K562 (cell line): ENCODE results near the gene TNIK. TPM values are rescaled to one million over a fixed set of nuclear protein-coding genes. Genes with fewer than 3 reads are reported as not detected.

ENCODE experiments used
- ATAC-seq: fragments of 200-7000 bp; cut with Tn5 transposase; 3 replicates; pipeline ENCODE4 v1.9.1; 2020; ENCODE audit warnings: moderate library complexity
- BruUV-seq: library from RNA; stranded (reverse); fragments of 400-500 nt; replicated peaks from 2 replicates; lab custom pipeline; 2021; lab: Mats Ljungman, UMichigan
- CTCF ChIA-PET: fragments of 300-600 bp; formaldehyde crosslinking; extraction: SDS; loops from one replicate; lab custom pipeline; 2021; ENCODE audit warnings: low intra/inter-chr PET ratio; lab: Yijun Ruan, JAX
- POLR2A ChIA-PET: fragments of 300-600, 350-650 bp; sonication (Branson Sonifier 250); formaldehyde crosslinking; extraction: SDS; loops from one replicate; lab custom pipeline; 2021; ENCODE audit warnings: antibody characterized with exemption, inconsistent platforms; lab: Yijun Ruan, JAX
- DNase-seq, 4 experiments: peaks; one replicate each; pipeline versions ENCODE4 v3.0.0 to v3.0.0-alpha.2; 2011 to 2018; ENCODE audit warnings: low spot score in 3 of 4, mixed read lengths in 3 of 4; ENCODE audit errors: extremely low read depth in 1 of 4
- FAIRE-seq: peaks from 2 replicates; lab custom pipeline; 2011; peaks lifted over from hg19 to GRCh38; lab: Jason Lieb, UNC
- H2AFZ ChIP-seq: 2 replicates; pipeline ENCODE4 v1.6.0; 2011; ENCODE audit warnings: low read depth, low read length, control low read depth, inconsistent platforms
- H3K27ac ChIP-seq: fragments of 200-600 bp; 3 replicates; pipeline ENCODE4 v1.8.0; 2011; ENCODE audit warnings: low read depth, mild to moderate bottlenecking, control low read depth, inconsistent platforms, low read length, moderate library complexity, mixed read lengths; ENCODE audit errors: extremely low read depth
- H3K27me3 ChIP-seq, 2 experiments: fragments of 300-600 bp in 1 of 2; 2 replicates in 1 of 2; 3 replicates in 1 of 2; pipeline versions ENCODE4 v1.6.0 to v1.8.0; 2011; ENCODE audit warnings: inconsistent platforms in 2 of 2, low read length in 2 of 2, mild to moderate bottlenecking in 1 of 2, mixed read lengths in 1 of 2, moderate library complexity in 1 of 2; ENCODE audit not compliant: control insufficient read depth in 2 of 2, insufficient read depth in 2 of 2
- H3K36me3 ChIP-seq: fragments of 300-600 bp; 3 replicates; pipeline ENCODE4 v1.8.0; 2011; ENCODE audit warnings: mild to moderate bottlenecking, low read length, inconsistent platforms; ENCODE audit not compliant: control insufficient read depth, insufficient read depth
- H3K4me1 ChIP-seq, 2 experiments: fragments of 200-600 bp in 1 of 2; replicated peaks in 1 of 2; 2 replicates in 1 of 2; 3 replicates in 1 of 2; pipeline versions ENCODE4 v1.5.1 to v1.8.0; 2011; ENCODE audit warnings: inconsistent platforms in 2 of 2, low read length in 2 of 2, mild to moderate bottlenecking in 1 of 2, mixed read lengths in 1 of 2, moderate library complexity in 1 of 2; ENCODE audit not compliant: control insufficient read depth in 2 of 2, insufficient read depth in 2 of 2
- H3K4me2 ChIP-seq: 2 replicates; pipeline ENCODE4 v1.6.1; 2011; ENCODE audit warnings: low read length, control low read depth, inconsistent platforms, mixed read lengths; ENCODE audit not compliant: insufficient read depth
- H3K4me3 ChIP-seq: fragments of 200-600 bp; sonication (generic), shearing (Covaris generic); 2 replicates; pipeline ENCODE4 v1.5.1; 2016; ENCODE audit warnings: control low read depth, inconsistent platforms
- H3K79me2 ChIP-seq: fragments of 200-600 bp; 3 replicates; pipeline ENCODE4 v1.8.0; 2011; ENCODE audit warnings: low read length, inconsistent platforms; ENCODE audit not compliant: control insufficient read depth, insufficient read depth
- H3K9ac ChIP-seq, 2 experiments: 2 replicates each; pipeline versions ENCODE4 v1.6.0 to v1.6.1; 2011; ENCODE audit warnings: low read depth in 2 of 2, low read length in 2 of 2, control low read depth in 1 of 2, inconsistent platforms in 1 of 2, mild to moderate bottlenecking in 1 of 2, mixed read lengths in 1 of 2; ENCODE audit not compliant: insufficient read depth in 1 of 2
- H3K9me1 ChIP-seq: one replicate; pipeline ENCODE4 v1.6.0; 2011; ENCODE audit warnings: inconsistent platforms, mild to moderate bottlenecking, low read length, moderate library complexity; ENCODE audit not compliant: control insufficient read depth, insufficient read depth
- H3K9me3 ChIP-seq: replicated peaks from 2 replicates; pipeline ENCODE4 v1.5.1; 2011; ENCODE audit warnings: low read depth, low read length, inconsistent platforms; ENCODE audit not compliant: control insufficient read depth, insufficient read depth
- H4K20me1 ChIP-seq: replicated peaks from 2 replicates; pipeline ENCODE4 v1.6.1; 2011; ENCODE audit warnings: low read length, inconsistent platforms, mixed read lengths; ENCODE audit not compliant: control insufficient read depth, insufficient read depth
- CCNT2 ChIP-seq: IDR thresholded peaks from 2 replicates; pipeline ENCODE4 v1.6.1; 2011; ENCODE audit warnings: borderline replicate concordance, low read depth, mild to moderate bottlenecking, moderate library complexity, mixed read lengths, low read length; ENCODE audit not compliant: insufficient read length; ENCODE audit errors: extremely low read depth
- FOS ChIP-seq: IDR thresholded peaks from 3 replicates; pipeline ENCODE4 v1.6.1; 2011; ENCODE audit not compliant: insufficient read length; ENCODE audit errors: extremely low read depth
- FOXJ3 ChIP-seq: sonication (generic); formaldehyde crosslinking; IDR thresholded peaks from 2 replicates; pipeline ENCODE4 v1.4.0; 2020; ENCODE audit warnings: mild to moderate bottlenecking, missing genetic modification reagents
- GTF2F1 ChIP-seq: IDR thresholded peaks from 2 replicates; pipeline ENCODE4 v1.6.1; 2011; ENCODE audit warnings: low read depth, low read length, improper control_type of control experiment
- HNRNPH1 ChIP-seq: fragments of 200-400 bp; formaldehyde crosslinking; optimal IDR thresholded peaks from 2 replicates; pipeline ENCODE3; 2017; ENCODE audit warnings: low read depth, mild to moderate bottlenecking, low read length, moderate library complexity
- PCBP2 ChIP-seq: fragments of 200-400 bp; formaldehyde crosslinking; IDR thresholded peaks from 2 replicates; pipeline ENCODE4 v1.6.1; 2018; ENCODE audit warnings: low read length, low read depth, mild to moderate bottlenecking, moderate library complexity; ENCODE audit not compliant: poor library complexity, severe bottlenecking
- POLR2H ChIP-seq: IDR thresholded peaks from 2 replicates; pipeline ENCODE4 v1.6.1; 2016; ENCODE audit warnings: missing genetic modification characterization, low read depth, mild to moderate bottlenecking, control low read depth, missing compliant biosample characterization, moderate library complexity
- RHOXF2B ChIP-seq: fragments of 250-450 bp; sonication (Bioruptor Pico); conservative IDR thresholded peaks from 2 replicates; pipeline ENCODE4 v1.5.1; 2021
- RUNX1 ChIP-seq: sonication (generic); IDR thresholded peaks from 2 replicates; pipeline ENCODE4 v1.6.1; 2016; ENCODE audit warnings: antibody characterized with exemption, low read depth
- TAL1 ChIP-seq: fragments of 450-650 bp; IDR thresholded peaks from 2 replicates; pipeline ENCODE4 v1.6.1; 2016; ENCODE audit warnings: mild to moderate bottlenecking
- TCF3 ChIP-seq: sonication (generic); formaldehyde crosslinking; IDR thresholded peaks from 2 replicates; pipeline ENCODE4 v1.4.0; 2020; ENCODE audit warnings: mild to moderate bottlenecking, missing genetic modification reagents
- ZNF408 ChIP-seq: fragments of 250-450 bp; sonication (Bioruptor Pico); IDR thresholded peaks from 2 replicates; pipeline ENCODE4 v1.4.0; 2020; ENCODE audit warnings: low read depth, mild to moderate bottlenecking, moderate library complexity
- ZNF561 ChIP-seq: fragments of 450-650 bp; formaldehyde crosslinking; conservative IDR thresholded peaks from 2 replicates; pipeline ENCODE4 v1.4.0; 2020; ENCODE audit warnings: mild to moderate bottlenecking, moderate library complexity
- ZNF668 ChIP-seq: fragments of 250-450 bp; sonication (Bioruptor Pico); IDR thresholded peaks from 2 replicates; pipeline ENCODE4 v1.8.0; 2022; ENCODE audit warnings: mild to moderate bottlenecking, inconsistent platforms
- WGBS: fragments of 100-300 bp; shearing (Covaris generic); methylation state at CpG from one replicate; pipeline ENCODE4 v1.1.6; 2016; ENCODE audit warnings: low coverage, mixed read lengths; ENCODE audit not compliant: insufficient coverage; ENCODE audit errors: missing lambda C conversion rate; 5-methylcytosine and 5-hydroxymethylcytosine counted together
- in situ Hi-C: fragments of 300-500 bp; cut with MboI; formaldehyde crosslinking; loops from 4 replicates; pipeline ENCODE4 v1.15.0; 2018; ENCODE audit warnings: inconsistent platforms, mixed read lengths
- intact Hi-C: fragments of 100-400 bp; cut with micrococcal nuclease; formaldehyde crosslinking; loops from 2 replicates; pipeline ENCODE4 v1.14.2; 2022
- polyA plus RNA-seq, 8 experiments: library from polyadenylated mRNA; depleted of rRNA in 4 of 8; stranded (reverse) in 5 of 8; unstranded in 3 of 8; fragments of >200 nt; fragmentation: Nextera tagmentation in 2 of 8; fragmentation: Illumina TruSeq in 1 of 8; extraction: Ambion mirVana in 2 of 8; extraction: Trizol in 1 of 8; gene quantifications; 2 replicates each; pipeline versions ENCODE4 v1.2.1 to v1.2.3, GENCODE V29; 2011 to 2014; ENCODE audit warnings: inconsistent platforms in 1 of 8, missing spikeins in 1 of 8
- total RNA-seq, 7 experiments: library from RNA; depleted of rRNA in 6 of 7; stranded (reverse); fragments of >200 nt in 6 of 7; fragmentation: Illumina TruSeq in 2 of 7; extraction: Trizol in 2 of 7; gene quantifications; 2 replicates each; pipeline versions ENCODE4 v1.2.1 to v1.2.3, GENCODE V29; 2011 to 2021; ENCODE audit warnings: low replicate concordance in 1 of 7
- TF ChIP-seq, protein P1 (sequence below): fragments of 250-450 bp; sonication (Bioruptor Pico); IDR thresholded peaks from 2 replicates; pipeline ENCODE4 v1.5.0; 2021; ENCODE audit warnings: mild to moderate bottlenecking, moderate library complexity

Gene TNIK
- total and polyA plus RNA-seq, 9 of the 15 experiments (the other 6 are each of a cell fraction or from before 2014, with no cell fraction given) = 6.6 to 39.0 (median 24.7) TPM

DNA sequence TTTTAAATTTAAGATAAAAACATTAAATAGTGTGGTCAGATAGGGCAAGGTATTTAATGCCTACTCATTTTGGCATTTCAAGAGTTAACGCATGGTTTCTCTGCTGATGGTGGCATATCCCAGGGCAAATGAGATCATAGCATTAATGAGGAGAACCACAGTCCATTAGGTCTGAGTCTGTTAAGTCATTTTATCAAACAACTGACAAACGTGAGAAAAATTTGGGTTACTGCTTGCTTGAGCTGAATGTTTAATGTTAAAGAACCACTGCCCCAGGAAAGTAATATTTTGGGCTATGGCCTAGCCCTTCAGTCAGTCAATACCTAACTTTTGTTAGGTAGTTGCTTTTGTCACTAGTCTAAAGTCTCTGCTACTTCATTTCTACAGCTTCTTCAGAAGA, 395.7 kb downstream of the TNIK start:
- FAIRE-seq = no peak
- intact Hi-C loops = no loop called here
- peaks cover 25% of the 10 kb centered on the region; the same call in 2 of the 3 replicates for H3K36me3 ChIP-seq

DNA sequence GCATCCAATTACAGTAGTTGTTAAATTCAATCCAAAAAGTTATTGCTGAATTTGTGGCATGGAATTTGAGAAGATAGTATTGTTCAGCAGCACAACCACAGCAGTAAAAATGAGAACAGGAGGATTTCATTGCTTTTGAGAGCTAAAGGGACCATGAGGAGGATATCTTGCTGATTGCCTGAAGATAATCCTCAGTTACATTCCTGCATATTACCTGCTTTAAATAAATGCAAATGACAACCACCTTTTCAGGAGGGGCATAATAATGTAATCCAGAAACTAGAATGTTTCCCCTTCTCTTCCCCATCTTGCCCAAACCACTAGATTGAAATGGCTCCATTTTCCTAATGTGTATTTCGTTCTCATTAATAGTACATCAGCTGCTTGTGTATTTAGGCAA, 398.5 kb downstream of the TNIK start:
- FAIRE-seq = no peak
- no peaks in the 10 kb centered on the region for H3K9me3 ChIP-seq
- intact Hi-C loops = no loop called here

More for the DNA sequence above, 395.7 kb downstream of the TNIK start:
- ATAC-seq (no peak), DNase-seq (no peak)
- no peak overlapping the region for H3K9ac ChIP-seq
- WGBS = 64% methylated on average over 2 of the region's 2 CpGs
- TF ChIP-seq TAL1 = no peak
- TF ChIP-seq RUNX1 = no peak
- TF ChIP-seq HNRNPH1 = no peak
- H4K20me1 ChIP-seq = no peaks in the 10 kb centered on the region
- no peaks in the 10 kb centered on the region for H3K9me1 ChIP-seq
- H3K4me2 ChIP-seq = no peak overlapping the region
- H2AFZ ChIP-seq = no peak overlapping the region
- in situ Hi-C loops = no loop called here
- H3K4me1 ChIP-seq = no peaks in the 10 kb centered on the region
- no peaks in the 10 kb centered on the region for H3K79me2 ChIP-seq
- H3K27me3 ChIP-seq = no peaks in the 10 kb centered on the region
- no peak overlapping the region for H3K4me3 ChIP-seq
- no peaks in the 10 kb centered on the region for H3K9me3 ChIP-seq
- POLR2A ChIA-PET = no interaction called here
- H3K27ac ChIP-seq = no peak overlapping the region
- no TSS peak for BruUV-seq
- CTCF ChIA-PET = no interaction called here

More for the DNA sequence above, 398.5 kb downstream of the TNIK start:
- Histone ChIP-seq H3K36me3 (peaks cover 14% of the 10 kb centered on the region; the same call in 2 of the 3 replicates), H3K4me3 (no peak overlapping the region), H3K9me1 (no peaks in the 10 kb centered on the region), H3K4me1 (no peaks in the 10 kb centered on the region), H2AFZ (no peak overlapping the region), H3K27me3 (no peaks in the 10 kb centered on the region), H3K27ac (no peak overlapping the region), H3K4me2 (no peak overlapping the region), H3K9ac (no peak overlapping the region), H3K79me2 (no peaks in the 10 kb centered on the region), H4K20me1 (no peaks in the 10 kb centered on the region)
- ATAC-seq (no peak), DNase-seq (no peak)
- 65% methylated on average over 1 of the region's 1 CpG for WGBS
- TF ChIP-seq ZNF668 (CRISPR knock-in tag) (no peak), FOS (no peak), GTF2F1 (no peak), ZNF408 (CRISPR knock-in tag) (no peak), ZNF561 (CRISPR knock-in tag) (no peak), CCNT2 (no peak), TCF3 (CRISPR knock-in tag) (no peak), FOXJ3 (CRISPR knock-in tag) (no peak), PCBP2 (no peak), POLR2H (no peak), RHOXF2B (CRISPR knock-in tag) (no peak)
- TF ChIP-seq, protein P1, sequence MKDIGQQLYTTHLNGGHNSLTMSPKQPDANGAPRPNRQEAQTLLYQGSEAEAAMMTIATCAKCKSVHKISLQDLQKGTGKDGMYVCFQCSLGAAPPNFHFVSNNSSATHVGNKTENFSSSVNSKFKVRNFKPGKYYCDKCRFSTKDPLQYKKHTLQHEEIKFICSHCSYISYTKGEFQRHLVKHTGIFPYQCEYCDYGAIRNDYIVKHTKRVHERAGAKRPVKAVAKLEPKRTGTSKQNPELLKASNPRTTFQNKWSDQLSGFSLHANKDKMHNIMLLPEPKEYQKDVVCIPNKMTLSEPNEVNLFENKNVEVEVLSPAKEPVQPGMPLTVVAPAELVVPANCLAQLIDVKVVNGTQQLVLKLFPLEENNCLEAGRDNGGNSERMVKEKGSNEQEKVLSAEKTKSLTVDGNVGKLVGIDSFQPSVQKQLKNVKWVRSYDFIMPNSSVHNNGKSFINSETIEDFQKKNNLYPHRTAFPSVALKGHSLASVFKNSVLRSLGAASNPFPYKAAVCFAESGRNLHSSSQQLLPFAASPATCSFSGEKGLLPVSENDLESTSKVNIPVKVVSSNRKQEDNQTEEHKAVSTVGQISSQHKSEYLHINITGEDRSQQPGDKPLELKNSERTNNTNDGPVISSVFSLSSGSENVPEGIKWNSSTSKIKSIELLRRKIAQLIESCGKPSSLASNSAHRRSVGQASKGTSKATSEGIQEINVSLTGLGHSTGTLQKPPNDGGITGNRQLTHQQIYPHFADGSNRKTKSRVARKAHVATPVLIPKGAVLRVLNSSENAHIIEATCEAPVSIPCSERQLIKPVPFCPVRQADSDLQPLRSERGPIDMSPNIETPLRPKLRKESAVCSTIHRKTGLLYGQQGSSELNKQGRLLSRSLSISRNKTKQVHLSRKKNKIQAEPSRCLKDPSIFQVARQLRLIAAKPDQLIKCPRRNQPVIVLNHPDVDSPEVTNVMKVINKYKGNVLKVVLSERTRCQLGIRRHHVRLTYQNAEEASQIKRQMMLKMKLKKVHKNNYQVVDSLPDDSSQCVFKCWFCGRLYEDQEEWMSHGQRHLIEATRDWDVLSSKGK = no peak
- ChIA-PET CTCF (no interaction called here), POLR2A (interaction anchor here (0.5 to 1.1 kb wide), 2 partner anchors 9 to 466 kb away, joined by 3 read pairs; no protein-coding TSS in a partner anchor)
- in situ Hi-C loops = no loop called here
- BruUV-seq = no TSS peak
